Astrocyte of the cerebellum (primary cell): ENCODE results near the gene UFD1.

Source experiments
- DNase-seq: peaks from one replicate; pipeline ENCODE4 v3.0.0-alpha.2; 2011; ENCODE audit warnings: low read depth
- H3K4me3 ChIP-seq: 2 replicates; pipeline ENCODE4 v1.5.1; 2011; ENCODE audit warnings: mild to moderate bottlenecking, low read depth, low read length, moderate library complexity
- CTCF ChIP-seq: IDR thresholded peaks from 2 replicates; pipeline ENCODE4 v1.5.1; 2012; ENCODE audit warnings: low read length, low read depth, moderate library complexity, mild to moderate bottlenecking; ENCODE audit errors: missing control alignments
- in situ Hi-C: cut with HindIII; loops from 2 replicates; pipeline ENCODE4 v1.10.0; 2017; ENCODE audit warnings: low sequenced_read_pairs

The UFD1 gene

GRCh38 chr22:19402642-19403191, 76.3 kb downstream of the UFD1 start:
- no peak for TF ChIP-seq CTCF
- in situ Hi-C loops: no loop called here

GRCh38 chr22:19401483-19401882, 77.5 kb downstream of the UFD1 start:
- in situ Hi-C loops: no loop called here

More at GRCh38 chr22:19402642-19403191, 76.3 kb downstream of the UFD1 start:
- no peak overlapping the region for H3K4me3 ChIP-seq
- DNase-seq: no peak

GRCh38 chr22:19400881-19401280, 78.1 kb downstream of the UFD1 start:
- no peak overlapping the region for H3K4me3 ChIP-seq
- no peak for TF ChIP-seq CTCF
- in situ Hi-C loops: no loop called here
- no peak for DNase-seq

More at GRCh38 chr22:19401483-19401882, 77.5 kb downstream of the UFD1 start:
- no peak for DNase-seq
- H3K4me3 ChIP-seq: no peak overlapping the region
- no peak for TF ChIP-seq CTCF
